KG1 (cell line): Measurements from ENCODE around the gene CNPY1.

ENCODE experiments used
- DNase-seq: peaks from one replicate; lab custom pipeline; 2025; lab: John Stamatoyannopoulos, UW

CNPY1 gene

DNA sequence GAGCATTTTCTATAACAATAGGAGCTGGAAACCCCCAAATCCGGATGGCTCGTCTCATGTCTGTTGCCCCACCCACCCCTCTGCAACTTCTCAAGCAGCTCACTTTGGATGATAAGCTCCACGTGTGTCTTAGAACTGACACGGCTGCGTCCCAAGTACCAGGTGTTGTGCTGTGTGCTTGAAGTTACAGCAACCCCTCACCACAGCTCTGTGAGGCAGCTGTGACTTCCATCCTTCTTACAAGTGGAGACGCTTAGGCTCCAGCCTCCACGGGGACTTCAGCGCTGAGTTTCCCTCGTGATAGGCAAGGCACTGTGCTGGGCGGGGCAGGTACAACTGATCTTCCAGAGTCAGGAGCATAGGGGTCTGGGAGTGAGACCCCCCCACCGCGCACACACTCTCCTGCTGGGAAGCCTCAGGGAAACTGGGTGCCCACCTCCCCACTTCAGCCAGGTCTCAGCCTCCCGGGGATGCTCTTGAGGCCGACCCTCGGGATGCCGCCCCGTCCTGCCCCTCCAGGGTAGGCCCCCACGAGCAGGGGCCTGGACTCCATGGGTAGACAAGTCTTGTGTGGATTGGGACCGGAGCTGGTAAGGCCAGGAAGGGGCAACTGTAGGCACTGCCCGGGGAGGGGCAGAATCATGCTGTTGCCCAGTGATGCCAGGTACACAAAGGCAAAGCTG lies 57.1 kb downstream of the CNPY1 start:
- DNase-seq = no peak

DNA sequence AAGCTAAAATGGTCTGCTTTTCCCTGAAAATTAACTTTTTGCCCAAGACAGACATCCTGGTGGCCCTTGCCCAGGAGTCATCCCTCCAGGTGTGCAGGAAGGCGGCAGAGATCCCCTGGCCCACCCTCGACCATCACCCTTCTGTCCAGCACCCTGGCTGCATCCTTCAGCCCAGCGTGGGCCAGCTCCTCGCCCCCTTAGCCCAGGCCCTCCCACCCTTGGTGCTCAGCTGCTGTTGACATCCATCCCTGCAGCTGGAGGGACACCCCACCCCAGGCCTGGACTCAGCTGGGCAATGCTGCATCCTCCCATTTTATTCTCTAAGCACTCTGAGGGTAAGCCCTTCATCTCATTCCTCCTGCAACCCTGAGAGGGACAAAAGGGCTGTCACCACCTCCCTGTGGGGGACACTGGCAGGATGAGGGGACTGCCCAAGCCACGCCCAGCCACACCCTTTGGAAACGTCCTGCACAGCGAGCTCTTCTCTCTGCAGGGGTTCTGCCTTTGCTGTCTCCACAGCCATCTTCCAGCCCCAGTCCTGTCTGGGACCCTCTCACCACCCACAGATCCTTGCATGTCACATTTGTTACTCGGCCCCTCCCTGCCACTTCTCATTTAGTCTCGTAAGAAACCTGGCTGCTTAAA lies 57.8 kb downstream of the CNPY1 start:
- DNase-seq = no peak

DNA sequence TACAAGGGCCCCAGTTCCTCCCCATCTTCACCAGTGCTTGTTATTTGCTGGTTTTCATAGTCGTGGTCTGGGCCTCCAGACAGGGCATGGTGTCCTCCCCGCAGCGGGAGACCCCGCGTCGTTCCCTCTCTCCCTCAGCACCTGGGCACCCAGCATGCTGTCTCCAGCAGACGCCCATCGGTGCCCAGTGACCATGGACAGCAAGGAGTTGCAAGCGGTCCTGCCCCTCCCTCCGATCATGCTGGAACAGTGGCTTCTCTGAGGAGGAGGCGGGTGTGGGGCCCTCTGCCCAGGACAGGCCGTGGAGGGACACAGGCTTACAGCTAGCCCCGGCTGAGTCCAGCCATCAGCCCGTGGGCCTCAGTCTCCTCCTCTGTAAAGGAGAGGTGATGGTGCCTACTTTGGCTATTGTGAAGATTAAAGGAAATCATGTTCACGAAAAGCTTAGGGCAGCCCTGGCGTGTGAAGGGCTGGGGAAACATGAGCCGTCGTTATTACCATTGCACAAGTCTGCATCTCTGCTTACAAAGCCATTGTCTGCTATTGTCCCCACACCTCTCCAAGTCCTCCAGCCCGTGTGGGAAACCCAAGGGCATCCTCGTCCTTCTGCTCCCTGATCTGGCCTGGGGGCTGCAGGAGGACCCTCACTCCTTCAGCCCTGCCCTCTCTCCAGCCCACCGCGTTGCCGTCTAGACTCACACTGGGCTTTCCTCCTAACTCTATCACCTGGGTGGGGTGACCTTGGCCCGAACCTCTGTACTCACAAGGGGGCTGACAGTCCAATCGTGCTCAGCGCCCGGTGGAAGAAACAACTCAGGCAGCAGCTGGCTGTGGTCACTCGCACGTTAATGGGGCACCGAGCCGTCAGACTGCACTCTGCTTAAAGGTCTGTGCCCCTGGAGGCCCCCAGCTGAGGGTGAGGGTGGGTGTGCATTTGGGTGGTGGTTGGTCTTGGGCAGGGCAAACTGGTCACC lies 58.6 kb downstream of the CNPY1 start:
- no peak for DNase-seq

DNA sequence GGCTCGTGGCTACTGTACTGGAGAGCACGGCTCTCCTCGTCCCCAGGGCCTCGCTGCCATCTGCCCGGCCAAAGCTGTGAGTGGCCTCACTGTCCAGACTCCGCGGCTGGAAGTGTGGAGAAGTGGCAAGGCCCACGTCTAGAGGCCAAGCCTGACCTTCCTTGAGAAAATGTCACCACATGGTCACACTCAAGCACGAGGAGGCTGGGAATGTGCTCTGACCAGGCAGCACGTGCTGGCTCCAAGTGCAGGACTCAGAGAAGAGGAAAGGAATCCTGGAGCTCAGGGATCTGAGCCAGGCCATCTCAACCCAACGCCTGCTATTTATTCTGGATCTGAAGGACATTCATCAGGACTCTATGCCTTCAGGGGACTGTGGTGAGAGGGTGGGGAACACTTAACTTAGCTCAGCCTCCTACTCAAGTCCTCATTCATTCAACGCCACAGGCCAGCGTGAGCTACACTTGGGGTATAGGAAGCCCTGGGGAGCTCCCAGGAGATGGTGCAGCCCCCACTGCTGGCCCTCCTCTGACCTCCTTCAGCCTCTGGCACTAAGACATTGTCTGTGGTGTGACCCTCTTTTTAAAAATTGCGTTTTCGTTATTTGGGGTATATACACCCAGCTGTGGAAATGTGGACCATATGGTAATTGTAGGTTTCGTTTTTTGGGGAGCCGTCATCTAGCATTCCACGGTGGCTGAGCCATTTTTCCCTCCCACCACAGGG lies 59.4 kb downstream of the CNPY1 start:
- DNase-seq = no peak

DNA sequence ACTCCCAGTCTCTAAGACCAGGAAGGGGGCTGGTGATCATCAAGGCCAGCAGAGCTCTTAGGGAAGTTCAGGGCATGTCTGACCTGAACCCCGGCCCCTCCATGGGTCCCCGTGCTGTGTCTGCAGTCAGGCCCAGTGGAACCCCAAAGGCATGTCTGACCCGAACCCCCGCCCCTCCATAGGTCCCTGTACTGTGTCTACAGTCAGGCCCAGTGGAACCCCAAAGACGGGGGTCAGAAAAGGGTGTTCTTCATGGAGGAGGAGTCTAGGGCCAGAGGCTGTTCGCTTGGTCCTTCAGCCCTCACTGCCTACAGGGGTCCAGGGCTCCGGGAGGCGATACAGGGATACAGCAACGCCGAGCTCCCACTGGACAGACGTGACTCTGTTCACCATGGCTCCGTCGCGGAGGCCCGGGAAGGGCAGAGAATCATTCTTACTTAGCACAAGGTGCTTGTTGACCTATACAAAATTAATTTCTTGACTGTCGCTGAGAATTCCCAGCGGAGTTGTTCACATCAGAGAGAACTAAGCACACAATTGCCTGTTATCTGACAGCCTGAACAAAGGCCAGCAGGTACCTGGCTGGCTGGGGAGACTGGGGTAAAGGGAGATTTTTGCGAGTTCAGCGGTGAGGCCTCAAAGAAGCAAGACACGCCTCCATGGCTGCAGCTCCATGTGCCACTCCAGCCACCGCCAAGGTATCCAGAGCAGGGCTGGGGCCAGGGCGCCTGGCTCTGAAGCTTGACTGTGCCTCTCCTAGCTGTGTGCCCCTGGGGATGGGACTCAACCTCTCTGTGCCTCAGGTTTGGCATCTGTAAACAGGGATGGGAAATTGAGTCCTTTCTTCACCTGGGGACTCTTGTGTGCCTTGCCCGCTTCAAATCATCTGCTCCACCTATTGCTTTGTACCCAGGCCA lies 61.6 kb downstream of the CNPY1 start:
- DNase-seq = no peak

DNA sequence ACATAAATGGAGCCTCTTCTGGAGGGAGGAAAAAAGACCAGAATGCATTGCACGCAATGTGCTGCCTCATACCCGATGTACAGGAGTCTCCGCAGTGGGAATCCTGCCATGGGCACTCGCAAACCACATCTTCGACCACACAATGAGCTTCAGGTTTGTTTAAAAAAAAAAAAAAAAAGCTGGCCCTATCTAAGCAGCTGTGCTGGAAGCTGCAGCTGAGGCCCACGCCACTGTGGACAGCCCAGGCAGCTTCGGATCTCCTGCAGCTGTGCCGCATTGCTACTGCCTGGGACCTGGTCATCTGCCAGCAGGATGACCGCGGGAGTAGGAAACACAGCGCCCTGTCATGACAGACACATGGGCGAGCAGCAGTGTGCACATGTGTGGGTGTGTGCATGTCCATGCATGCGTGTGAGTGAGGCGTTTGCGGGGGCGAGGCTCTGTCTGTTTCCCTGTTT lies 62.5 kb downstream of the CNPY1 start:
- DNase-seq = no peak

DNA sequence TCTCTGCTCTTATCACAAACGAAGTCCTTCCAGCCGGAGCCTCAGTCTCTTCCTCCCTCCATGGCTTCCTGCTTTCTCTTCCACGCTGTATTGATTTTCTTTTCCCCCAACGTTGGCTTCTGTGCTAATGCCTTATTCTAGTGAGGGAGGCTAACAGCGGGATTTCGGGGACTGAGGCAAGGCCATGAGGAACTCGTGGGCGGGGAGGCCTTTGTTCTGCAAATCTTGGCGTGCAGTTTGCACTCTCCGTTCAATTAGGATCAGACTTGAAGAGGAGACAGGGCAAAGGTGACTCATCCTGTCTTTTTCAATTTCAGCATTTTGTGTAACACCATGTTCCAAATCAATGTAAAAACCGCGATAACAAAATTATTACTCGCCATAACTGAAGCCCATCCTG lies 63.1 kb downstream of the CNPY1 start:
- no peak for DNase-seq

DNA sequence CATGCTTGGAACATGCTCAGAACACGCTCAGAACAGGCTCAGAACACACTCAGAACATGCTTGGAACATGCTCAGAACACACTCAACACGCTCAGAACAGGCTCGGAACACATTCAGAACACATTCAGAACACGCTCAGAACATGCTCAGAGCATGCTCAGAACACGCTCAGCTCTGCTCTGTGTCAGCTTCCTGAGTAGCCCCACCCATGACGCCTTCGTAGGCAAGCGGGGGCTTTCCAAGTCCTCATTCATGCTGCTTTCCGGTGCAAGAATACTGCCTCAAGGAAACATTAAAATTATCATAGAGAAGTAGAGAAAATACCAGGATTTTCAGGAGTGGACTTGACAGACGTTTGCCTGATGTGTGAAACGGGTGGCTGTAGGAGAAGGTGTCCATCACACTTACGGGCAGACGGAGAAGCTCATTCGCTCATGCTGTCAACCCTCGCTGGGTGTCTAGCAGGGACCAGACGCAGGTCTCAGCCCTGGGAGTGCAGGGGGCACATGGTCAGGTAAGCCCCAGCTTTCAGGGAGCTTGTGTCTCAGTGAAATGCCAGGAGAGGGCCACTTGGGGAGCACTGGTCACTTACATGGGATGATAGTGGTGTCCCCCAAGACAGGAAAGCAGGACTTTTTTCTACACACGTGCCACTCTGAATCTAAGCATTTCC lies 63.7 kb downstream of the CNPY1 start:
- DNase-seq = no peak

DNA sequence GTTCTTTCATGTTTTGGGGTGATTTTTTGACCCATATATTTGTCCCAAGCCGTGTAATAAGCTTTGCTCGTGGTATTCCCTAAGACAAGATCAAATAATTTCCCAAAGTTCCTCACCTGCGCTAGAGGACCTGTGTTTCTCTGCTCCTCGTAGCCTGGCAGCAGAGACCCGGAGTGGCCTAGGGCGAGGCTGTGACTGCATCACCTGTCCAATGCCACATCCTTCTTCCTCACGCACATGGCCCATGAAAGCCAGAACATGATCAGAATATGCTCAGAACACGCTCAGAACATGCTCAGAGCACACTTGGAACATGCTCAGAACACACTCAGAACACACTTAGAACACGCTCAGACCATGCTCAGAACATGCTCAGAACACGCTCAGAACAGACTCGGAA lies 64.6 kb downstream of the CNPY1 start:
- no peak for DNase-seq

DNA sequence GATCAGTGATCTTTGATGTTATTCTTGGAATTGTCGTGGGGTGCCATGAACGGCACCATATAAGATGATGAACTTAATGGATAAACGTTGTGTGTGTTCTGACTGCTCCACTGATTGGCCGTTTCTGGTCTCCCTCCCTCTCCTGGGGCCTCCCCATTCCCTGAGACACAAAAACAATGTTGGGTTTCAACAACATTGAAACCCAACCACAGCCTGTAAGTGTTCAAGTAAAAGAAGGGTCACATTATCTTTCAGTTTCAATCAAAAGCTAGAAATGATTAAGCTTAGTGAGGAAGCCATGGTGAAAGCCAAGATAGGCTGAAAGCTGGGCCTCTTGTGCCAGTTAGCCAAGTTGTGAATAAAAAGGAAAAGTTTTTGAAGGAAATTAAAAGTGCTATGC lies 68.9 kb downstream of the CNPY1 start:
- DNase-seq = no peak

DNA sequence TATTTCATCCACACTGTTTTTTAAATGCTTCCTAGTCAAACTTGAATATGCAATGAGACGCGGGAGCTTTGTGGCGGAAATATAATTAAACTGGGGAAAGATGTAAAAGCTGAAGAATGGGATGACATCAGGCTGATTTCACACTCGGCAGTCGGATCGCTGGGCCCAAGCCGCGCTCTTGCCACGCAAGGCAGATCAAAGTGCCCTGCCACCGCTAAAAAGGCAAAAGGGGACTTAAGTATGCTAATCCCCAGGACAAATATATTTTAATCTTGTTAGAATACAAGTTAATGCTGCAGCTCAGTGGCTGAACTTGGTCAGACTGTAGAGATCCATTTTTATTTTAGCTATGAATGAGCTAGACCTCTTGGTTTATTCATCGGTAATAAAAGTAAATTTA lies 74.6 kb downstream of the CNPY1 start:
- DNase-seq = no peak

DNA sequence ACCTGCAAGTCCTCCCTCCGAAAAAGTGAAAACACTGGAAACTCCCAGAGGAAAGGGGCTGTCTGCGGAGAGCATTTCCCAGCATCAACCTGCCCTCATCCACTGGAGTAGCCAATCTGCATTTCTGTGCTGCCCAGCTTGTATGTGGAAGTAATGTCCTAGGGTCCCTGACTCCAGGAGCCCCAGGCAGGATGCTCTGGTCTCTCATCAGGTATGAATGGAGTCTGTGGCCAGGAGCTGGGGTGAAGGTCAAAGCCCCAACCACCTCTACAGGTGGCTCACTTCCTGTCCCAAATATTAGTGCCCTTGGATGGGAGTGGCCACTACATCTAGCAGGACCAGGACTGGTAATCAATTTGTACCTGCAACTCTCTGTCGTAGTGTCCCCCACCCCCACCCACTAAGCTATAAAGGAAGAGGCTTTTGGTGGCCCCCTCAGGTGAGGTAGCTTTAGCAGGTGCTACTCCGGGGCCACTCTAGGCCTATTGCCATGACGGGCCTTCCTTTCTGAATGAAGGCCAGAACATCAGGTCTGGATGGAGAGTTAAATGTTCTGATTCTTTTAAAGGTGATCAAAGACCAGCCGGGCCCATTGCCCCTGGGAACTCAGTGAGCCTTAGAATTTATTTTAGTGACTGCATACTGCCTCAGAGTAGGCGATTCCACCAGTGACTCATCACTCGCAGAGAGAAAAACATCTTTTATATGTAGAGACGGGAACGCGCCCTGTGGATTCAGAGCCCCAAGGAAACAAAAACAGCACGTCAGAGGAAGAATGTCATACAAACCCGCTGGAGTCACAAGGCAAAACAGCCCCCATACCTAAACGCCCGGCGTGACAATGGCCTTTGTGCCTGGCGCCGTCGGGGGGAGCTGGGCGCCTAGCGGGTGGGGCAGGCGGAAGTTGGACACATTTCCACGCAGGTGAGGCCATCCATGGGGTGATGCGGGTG lies 75.4 kb downstream of the CNPY1 start:
- DNase-seq = no peak

DNA sequence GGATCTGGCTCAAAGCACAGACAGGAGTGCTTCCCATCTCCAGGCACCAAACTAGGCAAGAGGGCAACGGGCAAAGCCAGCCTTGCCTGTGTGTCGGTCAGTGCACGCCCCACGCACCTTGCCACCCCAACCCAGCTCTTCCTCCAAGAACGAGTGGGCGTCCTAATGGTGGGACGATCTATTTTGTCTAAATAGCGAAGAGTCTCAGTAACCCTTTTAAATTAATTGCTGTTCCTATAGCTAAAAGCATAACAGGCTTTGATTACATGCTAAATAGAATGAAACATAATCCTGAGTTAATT lies 76.2 kb downstream of the CNPY1 start:
- DNase-seq = no peak

DNA sequence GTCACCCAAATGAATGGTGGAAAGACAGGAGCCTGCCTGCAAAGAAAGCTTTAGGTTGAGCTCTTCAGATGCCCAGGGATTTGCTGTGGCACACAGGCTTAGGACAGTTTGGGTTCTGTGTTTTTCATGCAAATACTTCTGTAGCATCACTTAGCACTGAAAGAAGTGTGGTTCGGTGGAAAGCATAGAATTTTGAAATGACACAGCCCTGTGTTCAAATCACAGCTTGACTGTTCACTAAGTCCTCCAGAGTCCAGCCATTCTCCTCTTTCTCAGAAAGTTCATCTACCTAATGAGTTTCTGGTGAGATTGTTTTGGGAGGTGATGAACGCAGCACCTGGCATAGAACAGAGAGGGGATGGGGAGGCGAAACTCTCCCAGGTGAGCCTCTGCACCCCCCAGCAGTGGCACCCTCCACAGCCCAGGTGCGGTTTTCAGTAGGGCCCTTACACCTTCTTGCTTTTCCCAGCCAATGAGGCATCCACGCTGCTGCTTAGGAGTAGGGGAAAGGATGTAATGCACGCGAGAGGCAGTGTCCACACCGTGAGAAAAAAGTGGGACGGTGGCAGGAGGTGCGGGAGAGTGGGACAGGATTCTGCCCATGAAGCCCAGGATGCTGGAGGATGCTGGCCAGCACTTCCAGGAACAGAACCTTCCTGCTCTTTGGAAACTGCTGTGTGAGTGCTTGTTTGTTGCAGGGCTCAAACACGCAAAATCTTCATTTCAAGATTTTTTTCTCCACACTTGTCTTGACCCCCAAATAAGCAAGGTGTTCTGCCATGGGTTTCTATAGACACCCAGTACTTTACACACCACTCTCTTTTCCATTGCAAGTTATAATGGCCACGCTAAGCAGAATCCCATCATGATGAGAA lies 76.8 kb downstream of the CNPY1 start:
- no peak for DNase-seq

DNA sequence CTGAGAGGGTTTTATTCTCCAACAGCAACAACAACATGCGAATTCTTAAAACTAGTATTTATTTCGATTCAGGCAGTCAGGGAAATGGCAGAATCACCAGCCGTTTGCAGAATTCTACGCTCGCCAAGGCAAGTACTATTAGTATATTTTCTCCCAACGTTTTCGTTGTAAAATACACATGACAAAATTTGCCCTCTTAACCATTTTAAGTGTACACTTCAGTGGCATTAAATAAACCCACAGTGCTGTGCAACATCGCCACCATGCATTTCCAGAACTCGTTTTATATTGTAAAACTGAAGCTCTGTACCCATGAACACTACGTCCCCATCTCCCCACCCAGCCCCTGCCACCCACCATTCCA lies 77.6 kb downstream of the CNPY1 start:
- DNase-seq = no peak

DNA sequence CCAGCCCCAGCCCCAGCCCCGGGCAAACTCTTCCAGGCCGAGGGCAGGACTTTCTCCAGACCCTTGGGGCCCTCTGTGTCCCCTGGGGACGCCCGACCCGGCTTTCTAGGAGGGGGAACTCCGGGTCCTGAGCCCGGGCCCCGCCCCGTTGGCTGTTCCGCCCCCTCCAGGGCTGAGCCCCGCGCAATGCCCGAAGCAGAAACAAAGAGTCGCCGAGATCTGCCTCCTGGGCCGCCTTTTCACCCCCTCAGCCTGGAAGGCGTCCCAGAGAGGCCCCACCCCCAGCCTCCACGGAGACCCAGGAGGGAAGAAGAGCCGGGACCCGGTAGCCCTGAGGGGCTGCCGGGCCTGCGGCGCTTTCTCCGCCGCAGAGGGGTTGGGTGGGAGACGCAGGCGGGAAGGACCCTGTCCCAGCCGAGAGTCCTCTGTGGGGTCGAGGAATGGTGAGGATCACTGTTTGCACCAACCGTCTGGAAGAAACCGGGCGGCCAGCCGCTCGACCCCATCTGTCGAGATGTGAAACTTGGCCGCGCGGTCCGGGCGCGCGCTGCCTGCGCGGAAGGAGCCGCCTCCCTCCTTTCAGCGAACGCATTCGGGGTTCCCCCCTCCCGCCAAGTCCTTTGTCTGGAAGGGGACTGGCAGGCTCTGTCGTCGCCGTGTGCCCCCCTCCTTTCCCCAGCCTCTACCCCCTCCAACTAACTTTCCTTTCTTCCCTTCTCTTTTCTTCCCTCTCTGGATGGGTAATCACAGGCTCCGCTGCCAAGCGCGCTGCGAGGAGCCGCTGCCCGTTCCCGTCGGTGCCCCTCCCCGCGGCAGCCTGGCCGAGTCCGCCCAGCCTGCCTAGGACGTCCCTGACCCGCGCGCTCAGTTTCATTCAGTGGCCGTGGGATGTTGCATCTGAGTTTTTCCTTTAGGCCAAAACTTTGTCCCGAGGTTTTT lies 78.2 kb downstream of the CNPY1 start:
- DNase-seq = no peak
